A673 (cell line): Measurements from ENCODE around the gene RAB11FIP4.
"Not testable (repeated sequence)": the region's sequence is repeated elsewhere in the genome, so short reads cannot be mapped to it uniquely, and the experiment has no call there.

Source experiments
- CTCF ChIP-seq: fragments of 300-800, 200-600 bp; sonication (generic); conservative IDR thresholded peaks from 2 replicates; pipeline ENCODE4 v1.5.1; 2017; ENCODE audit warnings: low read depth, mild to moderate bottlenecking, antibody characterized with exemption, low read length, moderate library complexity, mixed read lengths
- EZH2 ChIP-seq: fragments of 200-600 bp; sonication (generic); IDR thresholded peaks from 2 replicates; pipeline ENCODE4 v1.6.1; 2017; ENCODE audit warnings: borderline replicate concordance, low read depth, mild to moderate bottlenecking, mixed read lengths, antibody characterized with exemption, low read length; ENCODE audit not compliant: poor library complexity, severe bottlenecking

DNA sequence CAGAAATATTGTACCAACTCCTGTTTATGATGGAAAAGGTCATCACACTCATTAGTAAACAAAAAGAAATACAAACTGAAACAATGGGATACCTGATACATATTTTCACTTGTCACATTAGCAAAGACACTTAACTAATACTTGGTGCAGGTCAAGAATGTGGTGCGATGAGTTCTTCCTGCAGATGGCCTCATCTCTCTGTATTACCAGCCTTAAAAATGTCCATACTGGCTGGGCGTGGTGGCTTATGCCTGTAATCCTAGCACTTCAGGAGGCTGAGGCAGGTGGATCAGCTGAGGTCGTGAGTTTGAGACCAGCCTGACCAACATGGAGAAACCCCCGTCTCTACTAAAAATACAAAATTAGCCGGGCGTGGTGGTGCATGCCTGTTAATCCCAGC is 8.0 kb upstream of the RAB11FIP4 start:
- not testable (repeated sequence) for TF ChIP-seq CTCF, EZH2
